ENCODE results near the gene IL1A. TPM values are rescaled to one million over a fixed set of nuclear protein-coding genes. Genes with fewer than 3 reads are reported as not detected.

The IL1A gene
- total RNA-seq, 1 experiment from 2014 or later: 0.10 TPM

GRCh38 chr2:112758711-112759110, 25.6 kb downstream of the IL1A start:
- Histone ChIP-seq H3K4me3 (replicated peaks in 1 of 2; ENCODE audit: low read depth in 1 of 2, low read length in 2 of 2) (no peak overlapping the region), H3K36me3 (ENCODE audit: control insufficient read depth in 1 of 2, insufficient read depth in 2 of 2, low read length in 2 of 2) (peaks cover 25 to 61% of the 10 kb centered on the region in 2 experiments), H3K9ac (ENCODE audit: low read length) (no peak overlapping the region), H3K79me2 (ENCODE audit: insufficient read depth, low read length) (peaks cover 44% of the 10 kb centered on the region), H3K4me1 (ENCODE audit: control insufficient read depth in 1 of 2, insufficient read depth in 2 of 2, low read length in 2 of 2) (peaks cover 2 to 8% of the 10 kb centered on the region in 2 experiments; a peak in 2 of 4 replicates), H3K9me3 (ENCODE audit: control insufficient read depth in 1 of 2, insufficient read depth in 1 of 2, low read depth in 1 of 2, low read length in 2 of 2) (no peaks in the 10 kb centered on the region), H3K9me2 (ENCODE audit: insufficient read depth) (no peaks in the 10 kb centered on the region), H3K27me3 (ENCODE audit: insufficient read depth, low read length) (no peaks in the 10 kb centered on the region), H3K27ac (ENCODE audit: low read depth, low read length) (no peak overlapping the region), H4K20me1 (ENCODE audit: insufficient read depth) (no peaks in the 10 kb centered on the region; the same call in 1 of the 2 replicates), H3K4me2 (ENCODE audit: low read length) (no peak overlapping the region), H2AFZ (ENCODE audit: low read depth, low read length, poor library complexity, severe bottlenecking) (no peak overlapping the region)
- ChIA-PET POLR2A (no interaction called here), CTCF (no interaction called here), RAD21 (ENCODE audit: low non-redundant PET in 1 of 2, low total read pairs in 2 of 2, uncharacterized antibody in 2 of 2, unreplicated experiment in 2 of 2) (no interaction called here)
- DNase-seq (ENCODE audit: low read depth, low spot score): no peak
- ATAC-seq: no peak
- TF ChIP-seq SRF (IDR thresholded peaks at IDR 0.05; ENCODE audit: low read depth): no peak
- TF ChIP-seq SP1 (IDR thresholded peaks at IDR 0.05; ENCODE audit: low read depth): no peak
- no peak for TF ChIP-seq CBX3 (IDR thresholded peaks at IDR 0.05; ENCODE audit: low read depth)
- no peak for TF ChIP-seq ATF3 (IDR thresholded peaks at IDR 0.05)
- TF ChIP-seq CTCF (IDR thresholded peaks at IDR 0.05 in 2 of 3, conservative IDR thresholded peaks at IDR 0.05 in 1 of 3; ENCODE audit: borderline replicate concordance in 1 of 3, insufficient read depth in 1 of 3, low read depth in 2 of 3, low read length in 2 of 3): no peak
- no peak for TF ChIP-seq MAX (IDR thresholded peaks at IDR 0.05)
- no peak for TF ChIP-seq RAD21 (IDR thresholded peaks at IDR 0.05; ENCODE audit: low read depth)
- TF ChIP-seq EZH2 (IDR thresholded peaks at IDR 0.05): no peak
- no peak for TF ChIP-seq ZFX (IDR thresholded peaks at IDR 0.05)
- no peak for TF ChIP-seq SIN3A (IDR thresholded peaks at IDR 0.05; ENCODE audit: low read depth)
- TF ChIP-seq TCF7L2 (IDR thresholded peaks at IDR 0.05; ENCODE audit: borderline replicate concordance, extremely low read depth, insufficient read depth, insufficient read length): no peak
- TF ChIP-seq FOSL1 (IDR thresholded peaks at IDR 0.05; ENCODE audit: low read depth): no peak
- TF ChIP-seq EZH2phosphoT487 (IDR thresholded peaks at IDR 0.05; ENCODE audit: borderline replicate concordance): no peak
- TF ChIP-seq CEBPB (IDR thresholded peaks at IDR 0.05; ENCODE audit: low read depth): no peak
- TF ChIP-seq YY1 (IDR thresholded peaks at IDR 0.05; ENCODE audit: extremely low read depth, insufficient replicate concordance, low read depth, low read length): no peak
- TF ChIP-seq EGR1 (IDR thresholded peaks at IDR 0.05; ENCODE audit: low read depth): no peak
- TF ChIP-seq ZBTB33 (IDR thresholded peaks at IDR 0.05; ENCODE audit: extremely low read depth, insufficient replicate concordance, low read length): no peak
- no peak for TF ChIP-seq ZNF274 (IDR thresholded peaks at IDR 0.05; ENCODE audit: low read depth, low read length)
- TF ChIP-seq REST (IDR thresholded peaks at IDR 0.05; ENCODE audit: low read depth): no peak
- no peak for TF ChIP-seq ELF1 (IDR thresholded peaks at IDR 0.05; ENCODE audit: borderline replicate concordance, low read depth)
- BruUV-seq (replicated peaks): no TSS peak
- intact Hi-C loops (cut with micrococcal nuclease): no loop called here

Measured in HCT116 (cell line).